ENCODE measurements around the gene DDO. TPM values are rescaled to one million over a fixed set of nuclear protein-coding genes. Genes with fewer than 3 reads are reported as not detected.

Gene DDO
- total and polyA plus RNA-seq, 9 of the 15 experiments (the other 6 are each of a cell fraction or from before 2014, with no cell fraction given): not detected

- no peak for FAIRE-seq
- 46% methylated on average over 5 of the region's 18 CpGs for WGBS (ENCODE audit: insufficient coverage, low coverage, missing lambda C conversion rate)
- Histone ChIP-seq H3K27ac (ENCODE audit: extremely low read depth, low read depth, low read length) (no peak overlapping the region), H3K9me1 (ENCODE audit: control insufficient read depth, insufficient read depth, low read length) (no peaks in the 10 kb centered on the region), H3K9ac (ENCODE audit: insufficient read depth in 1 of 2, low read depth in 2 of 2, low read length in 2 of 2) (no peak overlapping the region), H3K4me1 (replicated peaks in 1 of 2; ENCODE audit: control insufficient read depth in 2 of 2, insufficient read depth in 2 of 2, low read length in 2 of 2) (peaks cover 9 to 11% of the 10 kb centered on the region in 2 experiments; a peak in 3 of 5 replicates), H3K27me3 (ENCODE audit: control insufficient read depth in 2 of 2, insufficient read depth in 2 of 2, low read length in 2 of 2) (peaks cover 0 to 9% of the 10 kb centered on the region in 2 experiments; a peak in 3 of 5 replicates), H4K20me1 (replicated peaks; ENCODE audit: control insufficient read depth, insufficient read depth, low read length) (no peaks in the 10 kb centered on the region), H2AFZ (ENCODE audit: low read depth, low read length) (peak overlapping the region; percentile 19; the same call in 1 of the 2 replicates), H3K36me3 (ENCODE audit: control insufficient read depth, insufficient read depth, low read length) (no peaks in the 10 kb centered on the region), H3K4me3 (no peak overlapping the region), H3K79me2 (ENCODE audit: control insufficient read depth, insufficient read depth, low read length) (no peaks in the 10 kb centered on the region), H3K4me2 (ENCODE audit: insufficient read depth, low read length) (no peak overlapping the region), H3K9me3 (replicated peaks; ENCODE audit: control insufficient read depth, insufficient read depth, low read depth, low read length) (no peaks in the 10 kb centered on the region)
- no peak for ATAC-seq
- TF ChIP-seq ZNF511 (CRISPR knock-in tag; IDR thresholded peaks at IDR 0.05) (no peak), ZFPM2 (CRISPR knock-in tag; IDR thresholded peaks at IDR 0.05) (no peak), ZNF324 (CRISPR knock-in tag; IDR thresholded peaks at IDR 0.05) (no peak), MITF (IDR thresholded peaks at IDR 0.05) (no peak), TGIF2 (CRISPR knock-in tag; IDR thresholded peaks at IDR 0.05) (no peak), PRMT5 (CRISPR knock-in tag; IDR thresholded peaks at IDR 0.05) (no peak), CBX3 (IDR thresholded peaks at IDR 0.05; ENCODE audit: borderline replicate concordance in 1 of 2, low read length in 2 of 2) (no peak), ETV5 (CRISPR knock-in tag; IDR thresholded peaks at IDR 0.05; ENCODE audit: low read depth) (no peak), ID3 (CRISPR knock-in tag; IDR thresholded peaks at IDR 0.05) (no peak), ID3 (tag; IDR thresholded peaks at IDR 0.05) (no peak), DACH1 (IDR thresholded peaks at IDR 0.05; ENCODE audit: partially characterized antibody) (no peak), TAL1 (IDR thresholded peaks at IDR 0.05) (no peak)
- no peak for DNase-seq (ENCODE audit: extremely low read depth in 1 of 4, low spot score in 3 of 4)
- in situ Hi-C loops (cut with MboI) (no loop called here), intact Hi-C loops (cut with micrococcal nuclease) (no loop called here)
- no TSS peak for BruUV-seq (replicated peaks)
- ChIA-PET CTCF (ENCODE audit: low intra/inter-chr PET ratio) (no interaction called here), POLR2A (no interaction called here)
Measured at GRCh38 chr6:110400208-110400607, 15.2 kb downstream of the DDO start.
